HFF-Myc (cell line): Measurements from ENCODE around the gene TMIGD1.

ENCODE experiments used
- DNase-seq: peaks from one replicate; pipeline ENCODE4 v3.0.0-alpha.2; 2011; ENCODE audit warnings: low read depth; ENCODE audit errors: extremely low read depth
- H3K4me3 ChIP-seq: replicated peaks from 2 replicates; pipeline ENCODE4 v1.5.1; 2011; ENCODE audit warnings: low read depth, mild to moderate bottlenecking, control low read depth, low read length
- CTCF ChIP-seq: IDR thresholded peaks from 2 replicates; pipeline ENCODE4 v1.5.1; 2012; ENCODE audit warnings: mild to moderate bottlenecking, low read depth, low read length, control low read depth; ENCODE audit errors: missing control alignments

TMIGD1 gene

GRCh38 chr17:30291543-30292285 is 42.1 kb downstream of the TMIGD1 start, which contains the start of gene BLMH:
Gene BLMH (minus strand): TSS chr17:30291944. CDS start chr17:30291819, 125 bp downstream.
- DNase-seq = peak; percentile 37
- H3K4me3 ChIP-seq = peak within 1 kb of the TSS; percentile 90
- no peak for TF ChIP-seq CTCF

- no peak for TF ChIP-seq CTCF
- DNase-seq = no peak
- peak overlapping the region; percentile 90 for H3K4me3 ChIP-seq
Observed at GRCh38 chr17:30290696-30291542, 42.9 kb downstream of the TMIGD1 start.

- DNase-seq = no peak
- H3K4me3 ChIP-seq = peak overlapping the region; percentile 90
- TF ChIP-seq CTCF = no peak
Observed at GRCh38 chr17:30290077-30290476, 43.8 kb downstream of the TMIGD1 start.

- no peak overlapping the region for H3K4me3 ChIP-seq
- no peak for DNase-seq
- no peak for TF ChIP-seq CTCF
Observed at GRCh38 chr17:30279156-30279555, 54.7 kb downstream of the TMIGD1 start.

GRCh38 chr17:30278032-30278431 is 55.8 kb downstream of the TMIGD1 start:
- DNase-seq = no peak
- H3K4me3 ChIP-seq = no peak overlapping the region
- no peak for TF ChIP-seq CTCF

GRCh38 chr17:30275911-30276310 is 57.9 kb downstream of the TMIGD1 start:
- TF ChIP-seq CTCF = no peak
- no peak overlapping the region for H3K4me3 ChIP-seq
- no peak for DNase-seq
